ENCODE data around the gene TCF4. TPM values are rescaled to one million over a fixed set of nuclear protein-coding genes. Genes with fewer than 3 reads are reported as not detected.

Gene TCF4
- total and polyA plus RNA-seq, 2 of the 13 experiments (the other 11 are each of a cell fraction or from before 2014, with no cell fraction given) = not detected

DNA sequence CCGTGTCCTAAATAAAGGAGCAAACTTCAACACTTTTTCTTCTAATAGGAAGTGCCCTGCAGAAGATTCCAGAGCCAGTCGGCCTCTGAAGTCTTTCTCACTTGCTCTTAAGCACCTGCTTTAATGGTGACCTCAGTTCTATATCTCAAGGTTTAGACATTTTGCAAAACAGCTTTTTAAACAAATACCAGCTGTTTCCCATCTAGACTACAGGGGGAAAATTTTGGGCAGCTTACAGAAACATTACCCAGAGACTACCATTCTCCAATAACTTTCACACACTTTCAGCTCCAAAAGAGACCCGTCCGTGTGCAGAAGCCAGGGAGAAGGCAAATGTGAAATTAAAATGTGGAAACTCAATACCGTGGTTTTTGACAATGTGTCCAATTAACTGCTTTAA, 343.4 kb downstream of the TCF4 start:
- intact Hi-C loops (cut with micrococcal nuclease; ENCODE audit: unreplicated experiment) = no loop called here
- H3K36me3 ChIP-seq (replicated peaks in 1 of 2; ENCODE audit: control insufficient read depth in 1 of 2, insufficient read depth in 2 of 2, low read length in 2 of 2) = no peaks in the 10 kb centered on the region
- H3K9me3 ChIP-seq (ENCODE audit: low read length) = no peaks in the 10 kb centered on the region
- H3K27me3 ChIP-seq (ENCODE audit: control insufficient read depth in 1 of 2, insufficient read depth in 2 of 2, low read length in 2 of 2) = no peaks in the 10 kb centered on the region
- in situ Hi-C loops (cut with HindIII; ENCODE audit: extremely low pct_ligation_motif_present, low pct_unique_long_range_greater_than_20kb) = no loop called here
- no TSS peak for BruUV-seq (replicated peaks)
- H3K9ac ChIP-seq (ENCODE audit: insufficient read depth, low read depth, low read length) = no peak overlapping the region
- DNase-seq (ENCODE audit: low spot score) (no peak), FAIRE-seq (no peak), ATAC-seq (no peak)
- no peaks in the 10 kb centered on the region for H3K79me2 ChIP-seq (ENCODE audit: insufficient read depth, low read length)
- no peak overlapping the region for H3K4me3 ChIP-seq (replicated peaks in 1 of 3; ENCODE audit: insufficient read depth in 1 of 3, low read depth in 2 of 3, low read length in 3 of 3)
- CTCF ChIA-PET (ENCODE audit: low intra/inter-chr PET ratio, low total read pairs) = no interaction called here
- POLR2A ChIA-PET = no interaction called here
- H3K4me2 ChIP-seq (ENCODE audit: low read depth, low read length) = no peak overlapping the region
- 3% methylated on average over 5 of the region's 5 CpGs for WGBS (ENCODE audit: low lambda C conversion rate)
- no peaks in the 10 kb centered on the region for H4K20me1 ChIP-seq (ENCODE audit: insufficient read depth, low read length)
- H2AFZ ChIP-seq (ENCODE audit: low read length) = no peak overlapping the region
- TF ChIP-seq, protein P1, sequence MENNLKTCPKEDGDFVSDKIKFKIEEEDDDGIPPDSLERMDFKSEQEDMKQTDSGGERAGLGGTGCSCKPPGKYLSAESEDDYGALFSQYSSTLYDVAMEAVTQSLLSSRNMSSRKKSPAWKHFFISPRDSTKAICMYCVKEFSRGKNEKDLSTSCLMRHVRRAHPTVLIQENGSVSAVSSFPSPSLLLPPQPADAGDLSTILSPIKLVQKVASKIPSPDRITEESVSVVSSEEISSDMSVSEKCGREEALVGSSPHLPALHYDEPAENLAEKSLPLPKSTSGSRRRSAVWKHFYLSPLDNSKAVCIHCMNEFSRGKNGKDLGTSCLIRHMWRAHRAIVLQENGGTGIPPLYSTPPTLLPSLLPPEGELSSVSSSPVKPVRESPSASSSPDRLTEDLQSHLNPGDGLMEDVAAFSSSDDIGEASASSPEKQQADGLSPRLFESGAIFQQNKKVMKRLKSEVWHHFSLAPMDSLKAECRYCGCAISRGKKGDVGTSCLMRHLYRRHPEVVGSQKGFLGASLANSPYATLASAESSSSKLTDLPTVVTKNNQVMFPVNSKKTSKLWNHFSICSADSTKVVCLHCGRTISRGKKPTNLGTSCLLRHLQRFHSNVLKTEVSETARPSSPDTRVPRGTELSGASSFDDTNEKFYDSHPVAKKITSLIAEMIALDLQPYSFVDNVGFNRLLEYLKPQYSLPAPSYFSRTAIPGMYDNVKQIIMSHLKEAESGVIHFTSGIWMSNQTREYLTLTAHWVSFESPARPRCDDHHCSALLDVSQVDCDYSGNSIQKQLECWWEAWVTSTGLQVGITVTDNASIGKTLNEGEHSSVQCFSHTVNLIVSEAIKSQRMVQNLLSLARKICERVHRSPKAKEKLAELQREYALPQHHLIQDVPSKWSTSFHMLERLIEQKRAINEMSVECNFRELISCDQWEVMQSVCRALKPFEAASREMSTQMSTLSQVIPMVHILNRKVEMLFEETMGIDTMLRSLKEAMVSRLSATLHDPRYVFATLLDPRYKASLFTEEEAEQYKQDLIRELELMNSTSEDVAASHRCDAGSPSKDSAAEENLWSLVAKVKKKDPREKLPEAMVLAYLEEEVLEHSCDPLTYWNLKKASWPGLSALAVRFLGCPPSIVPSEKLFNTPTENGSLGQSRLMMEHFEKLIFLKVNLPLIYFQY (CRISPR knock-in tag; IDR thresholded peaks at IDR 0.05; ENCODE audit: borderline replicate concordance) = no peak
- TF ChIP-seq FOXK1 (CRISPR knock-in tag; IDR thresholded peaks at IDR 0.05; ENCODE audit: borderline replicate concordance, low read depth) = no peak
- H3K27ac ChIP-seq (ENCODE audit: extremely low read length, insufficient read depth, low read length) = no peak overlapping the region
- no peaks in the 10 kb centered on the region for H3K4me1 ChIP-seq (ENCODE audit: insufficient read depth, low read length)

- no peak for DNase-seq (ENCODE audit: low spot score)
- ChIA-PET CTCF (ENCODE audit: low intra/inter-chr PET ratio, low total read pairs) (no interaction called here), POLR2A (no interaction called here)
- Histone ChIP-seq H3K27ac (ENCODE audit: extremely low read length, insufficient read depth, low read length) (no peak overlapping the region), H4K20me1 (ENCODE audit: insufficient read depth, low read length) (no peaks in the 10 kb centered on the region), H3K4me3 (replicated peaks in 1 of 3; ENCODE audit: insufficient read depth in 1 of 3, low read depth in 2 of 3, low read length in 3 of 3) (no peak overlapping the region), H3K4me2 (ENCODE audit: low read depth, low read length) (no peak overlapping the region), H3K9me3 (ENCODE audit: low read length) (no peaks in the 10 kb centered on the region), H3K27me3 (ENCODE audit: control insufficient read depth in 1 of 2, insufficient read depth in 2 of 2, low read length in 2 of 2) (no peaks in the 10 kb centered on the region), H3K9ac (ENCODE audit: insufficient read depth, low read depth, low read length) (no peak overlapping the region), H2AFZ (ENCODE audit: low read length) (no peak overlapping the region), H3K79me2 (ENCODE audit: insufficient read depth, low read length) (no peaks in the 10 kb centered on the region), H3K36me3 (replicated peaks in 1 of 2; ENCODE audit: control insufficient read depth in 1 of 2, insufficient read depth in 2 of 2, low read length in 2 of 2) (no peaks in the 10 kb centered on the region), H3K4me1 (ENCODE audit: insufficient read depth, low read length) (no peaks in the 10 kb centered on the region)
- no TSS peak for BruUV-seq (replicated peaks)
- FAIRE-seq = no peak
- intact Hi-C loops (cut with micrococcal nuclease; ENCODE audit: unreplicated experiment) = no loop called here
- 16% methylated on average over 6 of the region's 6 CpGs for WGBS (ENCODE audit: low lambda C conversion rate)
- in situ Hi-C loops (cut with HindIII; ENCODE audit: extremely low pct_ligation_motif_present, low pct_unique_long_range_greater_than_20kb) = no loop called here
- ATAC-seq = no peak
- TF ChIP-seq ZNF672 (CRISPR knock-in tag; IDR thresholded peaks at IDR 0.05) (no peak), ZSCAN9 (CRISPR knock-in tag; IDR thresholded peaks at IDR 0.05; ENCODE audit: borderline replicate concordance) (no peak), ZNF878 (CRISPR knock-in tag; IDR thresholded peaks at IDR 0.05) (no peak), ZNF331 (CRISPR knock-in tag; IDR thresholded peaks at IDR 0.05) (no peak), ZNF678 (CRISPR knock-in tag; IDR thresholded peaks at IDR 0.05) (no peak), ZNF614 (CRISPR knock-in tag; IDR thresholded peaks at IDR 0.05; ENCODE audit: borderline replicate concordance) (no peak), ZNF24 (IDR thresholded peaks at IDR 0.05) (no peak), ZNF550 (CRISPR knock-in tag; IDR thresholded peaks at IDR 0.05; ENCODE audit: borderline replicate concordance) (no peak), HNRNPK (IDR thresholded peaks at IDR 0.05; ENCODE audit: low read depth, low read length, poor library complexity, severe bottlenecking) (no peak), KAT7 (CRISPR knock-in tag; IDR thresholded peaks at IDR 0.05; ENCODE audit: borderline replicate concordance) (no peak)
- TF ChIP-seq, protein P2, sequence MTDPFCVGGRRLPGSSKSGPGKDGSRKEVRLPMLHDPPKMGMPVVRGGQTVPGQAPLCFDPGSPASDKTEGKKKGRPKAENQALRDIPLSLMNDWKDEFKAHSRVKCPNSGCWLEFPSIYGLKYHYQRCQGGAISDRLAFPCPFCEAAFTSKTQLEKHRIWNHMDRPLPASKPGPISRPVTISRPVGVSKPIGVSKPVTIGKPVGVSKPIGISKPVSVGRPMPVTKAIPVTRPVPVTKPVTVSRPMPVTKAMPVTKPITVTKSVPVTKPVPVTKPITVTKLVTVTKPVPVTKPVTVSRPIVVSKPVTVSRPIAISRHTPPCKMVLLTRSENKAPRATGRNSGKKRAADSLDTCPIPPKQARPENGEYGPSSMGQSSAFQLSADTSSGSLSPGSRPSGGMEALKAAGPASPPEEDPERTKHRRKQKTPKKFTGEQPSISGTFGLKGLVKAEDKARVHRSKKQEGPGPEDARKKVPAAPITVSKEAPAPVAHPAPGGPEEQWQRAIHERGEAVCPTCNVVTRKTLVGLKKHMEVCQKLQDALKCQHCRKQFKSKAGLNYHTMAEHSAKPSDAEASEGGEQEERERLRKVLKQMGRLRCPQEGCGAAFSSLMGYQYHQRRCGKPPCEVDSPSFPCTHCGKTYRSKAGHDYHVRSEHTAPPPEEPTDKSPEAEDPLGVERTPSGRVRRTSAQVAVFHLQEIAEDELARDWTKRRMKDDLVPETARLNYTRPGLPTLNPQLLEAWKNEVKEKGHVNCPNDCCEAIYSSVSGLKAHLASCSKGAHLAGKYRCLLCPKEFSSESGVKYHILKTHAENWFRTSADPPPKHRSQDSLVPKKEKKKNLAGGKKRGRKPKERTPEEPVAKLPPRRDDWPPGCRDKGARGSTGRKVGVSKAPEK (CRISPR knock-in tag; IDR thresholded peaks at IDR 0.05; ENCODE audit: borderline replicate concordance) = no peak
Measured at GRCh38 chr18:55243857-55244256, 344.1 kb downstream of the TCF4 start.

Data from HepG2 (cell line).